Femur (tissue), 1 donor: ENCODE data around the gene ATAD1.
"Not testable (repeated sequence)": the region's sequence is repeated elsewhere in the genome, so short reads cannot be mapped to it uniquely, and the experiment has no call there.

Experiments
- DNase-seq: peaks from one replicate; pipeline ENCODE4 v3.0.0-alpha.2; 2017

Gene ATAD1

GRCh38 chr10:87752566-87752965 is 65.5 kb downstream of the ATAD1 start:
- no peak for DNase-seq

GRCh38 chr10:87751274-87751673 is 66.8 kb downstream of the ATAD1 start:
- DNase-seq = no peak

GRCh38 chr10:87750817-87751216 is 67.2 kb downstream of the ATAD1 start:
- no peak for DNase-seq

GRCh38 chr10:87750001-87750671 is 67.9 kb downstream of the ATAD1 start:
- no peak for DNase-seq

- DNase-seq = not testable (repeated sequence)
Observed at GRCh38 chr10:87748244-87748643, 69.8 kb downstream of the ATAD1 start.

- DNase-seq = no peak
Observed at GRCh38 chr10:87746911-87747310, 71.1 kb downstream of the ATAD1 start.

- no peak for DNase-seq
Observed at GRCh38 chr10:87744606-87745005, 73.4 kb downstream of the ATAD1 start.

GRCh38 chr10:87742992-87743610 is 74.9 kb downstream of the ATAD1 start:
- not testable (repeated sequence) for DNase-seq

- no peak for DNase-seq
Observed at GRCh38 chr10:87740254-87740655, 77.8 kb downstream of the ATAD1 start.

GRCh38 chr10:87739703-87740102 is 78.3 kb downstream of the ATAD1 start:
- no peak for DNase-seq

GRCh38 chr10:87738253-87738652 is 79.8 kb downstream of the ATAD1 start:
- DNase-seq = not testable (repeated sequence)

GRCh38 chr10:87734987-87735827 is 82.8 kb downstream of the ATAD1 start:
- peak; percentile 52 for DNase-seq

GRCh38 chr10:87733081-87733480 is 84.9 kb downstream of the ATAD1 start:
- no peak for DNase-seq

- no peak for DNase-seq
Observed at GRCh38 chr10:87729940-87730339, 88.1 kb downstream of the ATAD1 start.

- no peak for DNase-seq
Observed at GRCh38 chr10:87724789-87725188, 93.2 kb downstream of the ATAD1 start.

- DNase-seq = no peak
Observed at GRCh38 chr10:87723500-87723899, 94.5 kb downstream of the ATAD1 start.

- DNase-seq = no peak
Observed at GRCh38 chr10:87722716-87723115, 95.3 kb downstream of the ATAD1 start.

GRCh38 chr10:87721781-87722180 is 96.2 kb downstream of the ATAD1 start:
- no peak for DNase-seq

GRCh38 chr10:87720665-87721064 is 97.4 kb downstream of the ATAD1 start:
- DNase-seq = no peak

- no peak for DNase-seq
Observed at GRCh38 chr10:87716348-87716670, 101.7 kb downstream of the ATAD1 start.

- DNase-seq = no peak
Observed at GRCh38 chr10:87715552-87716347, 102.3 kb downstream of the ATAD1 start.

- no peak for DNase-seq
Observed at GRCh38 chr10:87713707-87714106, 104.3 kb downstream of the ATAD1 start.
